Mesenchymal stem cell (in vitro differentiated cells and primary cell): ENCODE results near the gene UBE2E1.

ENCODE experiments used
- DNase-seq: peaks from one replicate; pipeline ENCODE4 v3.0.0-alpha.2; 2013
- H2AFZ ChIP-seq: one replicate; pipeline ENCODE4 v1.6.1; 2013; ENCODE audit warnings: low read depth, mild to moderate bottlenecking, control low read depth, inconsistent platforms, low read length, moderate library complexity
- H2AK5ac ChIP-seq: 2 replicates; pipeline ENCODE4 v1.6.1; 2013; ENCODE audit warnings: low read length, moderate library complexity, mild to moderate bottlenecking, inconsistent platforms; ENCODE audit not compliant: severe bottlenecking
- H2BK120ac ChIP-seq: one replicate; pipeline ENCODE4 v1.6.1; 2013; ENCODE audit warnings: low read depth, mild to moderate bottlenecking, inconsistent platforms, low read length, moderate library complexity
- H2BK12ac ChIP-seq, 2 experiments: one replicate each; pipeline ENCODE4 v1.6.1; 2013; ENCODE audit warnings: inconsistent platforms in 2 of 2, low read length in 2 of 2, mild to moderate bottlenecking in 2 of 2, moderate library complexity in 2 of 2, control low read depth in 1 of 2
- H2BK15ac ChIP-seq: one replicate; pipeline ENCODE4 v1.6.1; 2013; ENCODE audit warnings: mild to moderate bottlenecking, low read depth, inconsistent platforms; ENCODE audit not compliant: poor library complexity, severe bottlenecking
- H2BK5ac ChIP-seq: 2 replicates; pipeline ENCODE4 v1.6.1; 2013; ENCODE audit warnings: low read depth, mild to moderate bottlenecking, low read length, control low read depth, inconsistent platforms; ENCODE audit not compliant: poor library complexity, severe bottlenecking
- H3K14ac ChIP-seq, 2 experiments: one replicate each; pipeline ENCODE4 v1.6.1; 2013; ENCODE audit warnings: inconsistent platforms in 2 of 2, low read length in 2 of 2, control low read depth in 1 of 2, mild to moderate bottlenecking in 1 of 2, moderate library complexity in 1 of 2
- H3K18ac ChIP-seq, 2 experiments: one replicate each; pipeline ENCODE4 v1.6.1; 2013; ENCODE audit warnings: inconsistent platforms in 2 of 2, low read length in 2 of 2, control low read depth in 1 of 2, low read depth in 1 of 2, mild to moderate bottlenecking in 1 of 2
- H3K23ac ChIP-seq, 2 experiments: one replicate each; pipeline ENCODE4 v1.6.1; 2013; ENCODE audit warnings: inconsistent platforms in 2 of 2, low read length in 2 of 2, mild to moderate bottlenecking in 2 of 2, moderate library complexity in 2 of 2, control low read depth in 1 of 2
- H3K27ac ChIP-seq: 2 replicates; pipeline ENCODE4 v1.5.1; 2013; ENCODE audit warnings: mild to moderate bottlenecking, moderate library complexity, low read length, control low read depth, inconsistent platforms; ENCODE audit not compliant: poor library complexity, severe bottlenecking
- H3K27me3 ChIP-seq, 2 experiments: 2 replicates each; pipeline versions ENCODE4 v1.6.1 to v1.7.0; 2013; ENCODE audit warnings: low read length in 2 of 2, mild to moderate bottlenecking in 2 of 2, moderate library complexity in 2 of 2, control low read depth in 1 of 2, inconsistent platforms in 1 of 2; ENCODE audit not compliant: control insufficient read depth in 1 of 2, insufficient read depth in 1 of 2
- H3K36me3 ChIP-seq, 2 experiments: 2 replicates each; pipeline versions ENCODE4 v1.6.1 to v1.7.0; 2013; ENCODE audit warnings: low read length in 2 of 2, control low read depth in 1 of 2, inconsistent platforms in 1 of 2, low read depth in 1 of 2, mild to moderate bottlenecking in 1 of 2; ENCODE audit not compliant: insufficient read depth in 2 of 2, control insufficient read depth in 1 of 2
- H3K4ac ChIP-seq, 2 experiments: one replicate each; pipeline ENCODE4 v1.6.1; 2013; ENCODE audit warnings: inconsistent platforms in 2 of 2, low read length in 2 of 2, mild to moderate bottlenecking in 2 of 2, moderate library complexity in 2 of 2, control low read depth in 1 of 2, low read depth in 1 of 2
- H3K4me1 ChIP-seq: 2 replicates; pipeline ENCODE4 v1.6.1; 2013; ENCODE audit warnings: low read depth, low read length, control low read depth; ENCODE audit not compliant: control insufficient read depth, insufficient read depth
- H3K4me2 ChIP-seq: 2 replicates; pipeline ENCODE4 v1.6.1; 2013; ENCODE audit warnings: low read length, mild to moderate bottlenecking, inconsistent platforms; ENCODE audit not compliant: poor library complexity, severe bottlenecking
- H3K4me3 ChIP-seq, 2 experiments: 2 replicates each; pipeline versions ENCODE4 v1.5.1 to v1.7.0; 2013; ENCODE audit warnings: low read length in 2 of 2, mild to moderate bottlenecking in 2 of 2, control low read depth in 1 of 2, low read depth in 1 of 2; ENCODE audit not compliant: insufficient read depth in 1 of 2
- H3K79me1 ChIP-seq: replicated peaks from 2 replicates; pipeline ENCODE4 v1.6.1; 2013; ENCODE audit warnings: mild to moderate bottlenecking, control low read depth, low read length, inconsistent platforms; ENCODE audit not compliant: poor library complexity, severe bottlenecking
- H3K9ac ChIP-seq: 2 replicates; pipeline ENCODE4 v1.7.0; 2013; ENCODE audit warnings: mild to moderate bottlenecking, low read length, moderate library complexity
- H3K9me3 ChIP-seq: 2 replicates; pipeline ENCODE4 v1.7.0; 2013; ENCODE audit warnings: mild to moderate bottlenecking, low read length; ENCODE audit not compliant: control insufficient read depth
- H4K8ac ChIP-seq: one replicate; pipeline ENCODE4 v1.6.1; 2013; ENCODE audit warnings: inconsistent platforms, mild to moderate bottlenecking, low read length, moderate library complexity
- H4K91ac ChIP-seq: one replicate; pipeline ENCODE4 v1.6.1; 2013; ENCODE audit warnings: mild to moderate bottlenecking, low read length, inconsistent platforms
- WGBS: methylation state at CpG from one replicate; pipeline ENCODE4 v1.1.7; 2013; ENCODE audit warnings: mixed read lengths; 5-methylcytosine and 5-hydroxymethylcytosine counted together

Gene UBE2E1

GRCh38 chr3:23760871-23761373 lies 44.8 kb upstream of the UBE2E1 start:
- no peak overlapping the region for H4K91ac ChIP-seq
- H3K4me3 ChIP-seq = no peak overlapping the region
- H3K79me1 ChIP-seq = no peaks in the 10 kb centered on the region
- H2AFZ ChIP-seq = no peak overlapping the region
- H4K8ac ChIP-seq = no peak overlapping the region
- DNase-seq = no peak
- no peak overlapping the region for H3K14ac ChIP-seq
- no peak overlapping the region for H2AK5ac ChIP-seq
- no peak overlapping the region for H3K9ac ChIP-seq
- H3K4me2 ChIP-seq = no peak overlapping the region
- peak overlapping the region in 1 of 2 experiments; percentile 49 for H3K4ac ChIP-seq
- no peaks in the 10 kb centered on the region for H3K27me3 ChIP-seq
- no peak overlapping the region for H2BK15ac ChIP-seq
- H3K23ac ChIP-seq = no peak overlapping the region
- no peak overlapping the region for H2BK120ac ChIP-seq
- WGBS = 62% methylated on average over 7 of the region's 7 CpGs
- peaks cover 2% of the 10 kb centered on the region for H3K4me1 ChIP-seq
- no peak overlapping the region for H3K18ac ChIP-seq
- H2BK5ac ChIP-seq = no peak overlapping the region
- H3K9me3 ChIP-seq = no peaks in the 10 kb centered on the region
- peak overlapping the region in 1 of 2 experiments; percentile 83 for H2BK12ac ChIP-seq
- no peaks in the 10 kb centered on the region for H3K36me3 ChIP-seq
- H3K27ac ChIP-seq = no peak overlapping the region

GRCh38 chr3:23761440-23761896 lies 44.3 kb upstream of the UBE2E1 start:
- Histone ChIP-seq H3K23ac (no peak overlapping the region), H3K4ac (no peak overlapping the region), H2BK120ac (no peak overlapping the region), H3K9ac (no peak overlapping the region), H3K4me1 (peaks cover 2% of the 10 kb centered on the region), H3K27me3 (no peaks in the 10 kb centered on the region), H2AFZ (no peak overlapping the region), H2BK15ac (no peak overlapping the region), H3K79me1 (no peaks in the 10 kb centered on the region), H2BK5ac (no peak overlapping the region), H3K18ac (peak overlapping the region in 1 of 2 experiments; percentile 6), H3K4me3 (no peak overlapping the region), H4K91ac (no peak overlapping the region), H3K4me2 (no peak overlapping the region), H3K9me3 (no peaks in the 10 kb centered on the region), H4K8ac (no peak overlapping the region), H3K36me3 (no peaks in the 10 kb centered on the region), H2BK12ac (no peak overlapping the region), H3K27ac (no peak overlapping the region), H3K14ac (no peak overlapping the region), H2AK5ac (no peak overlapping the region)
- peak; percentile 67 for DNase-seq
- 56% methylated on average over 2 of the region's 2 CpGs for WGBS

- no peaks in the 10 kb centered on the region for H3K27me3 ChIP-seq
These were observed 43.5 kb upstream of the UBE2E1 start for GRCh38 chr3:23762214-23762613.

GRCh38 chr3:23762759-23763477 lies 42.8 kb upstream of the UBE2E1 start:
- peaks cover 2% of the 10 kb centered on the region for H3K4me1 ChIP-seq
- no peak overlapping the region for H4K8ac ChIP-seq
- 61% methylated on average over 11 of the region's 12 CpGs for WGBS
- H3K9me3 ChIP-seq = no peaks in the 10 kb centered on the region
- H3K4me3 ChIP-seq = peak overlapping the region in 1 of 2 experiments; percentile 75
- H3K9ac ChIP-seq = peak overlapping the region; percentile 91
- no peak overlapping the region for H2BK5ac ChIP-seq
- H2AK5ac ChIP-seq = no peak overlapping the region
- DNase-seq = peak; percentile 18
- H3K14ac ChIP-seq = no peak overlapping the region
- no peak overlapping the region for H4K91ac ChIP-seq
- H3K4ac ChIP-seq = no peak overlapping the region
- H3K4me2 ChIP-seq = peak overlapping the region; percentile 51
- no peak overlapping the region for H3K23ac ChIP-seq
- H3K27ac ChIP-seq = no peak overlapping the region
- no peaks in the 10 kb centered on the region for H3K27me3 ChIP-seq
- H3K18ac ChIP-seq = peak overlapping the region in 1 of 2 experiments; percentile 67
- H2BK15ac ChIP-seq = peak overlapping the region; percentile 76
- peak overlapping the region in 1 of 2 experiments; percentile 15 for H2BK12ac ChIP-seq
- H2AFZ ChIP-seq = no peak overlapping the region
- no peak overlapping the region for H2BK120ac ChIP-seq
- no peaks in the 10 kb centered on the region for H3K36me3 ChIP-seq
- no peaks in the 10 kb centered on the region for H3K79me1 ChIP-seq

More at GRCh38 chr3:23762214-23762613, 43.5 kb upstream of the UBE2E1 start:
- Histone ChIP-seq H3K18ac (no peak overlapping the region), H3K14ac (no peak overlapping the region), H2AK5ac (no peak overlapping the region), H2BK5ac (no peak overlapping the region), H3K4me1 (peaks cover 2% of the 10 kb centered on the region), H3K27ac (no peak overlapping the region), H4K8ac (no peak overlapping the region), H3K79me1 (no peaks in the 10 kb centered on the region), H2AFZ (no peak overlapping the region), H3K36me3 (no peaks in the 10 kb centered on the region), H3K4ac (no peak overlapping the region), H3K4me2 (no peak overlapping the region), H4K91ac (no peak overlapping the region), H2BK120ac (no peak overlapping the region), H3K9ac (peak overlapping the region; percentile 91), H3K9me3 (no peaks in the 10 kb centered on the region), H3K4me3 (peak overlapping the region in 1 of 2 experiments; percentile 75), H3K23ac (no peak overlapping the region), H2BK12ac (no peak overlapping the region), H2BK15ac (no peak overlapping the region)
- DNase-seq = no peak
- 95% methylated on average over 7 of the region's 7 CpGs for WGBS
